Activated T-cell treated with anti-CD3 and anti-CD28 coated beads, Interleukin-2, amount 50 U/mL, for 4 hours (primary cell): Measurements from ENCODE around the gene KIAA1217. TPM values are rescaled to one million over a fixed set of nuclear protein-coding genes. Genes with fewer than 3 reads are reported as not detected.

ENCODE experiments used
- ATAC-seq, 2 donors: fragments of 200-7000 bp; cut with Tn5 transposase; one replicate each; pipeline ENCODE4 v1.10.0; 2021
- DNase-seq: peaks from one replicate; pipeline ENCODE4 v3.0.0-alpha.2; 2020
- H3K27me3 Mint-ChIP-seq: one replicate; pipeline ENCODE4 v1.8.0; 2021; ENCODE audit warnings: low read depth, mixed read lengths
- H3K36me3 Mint-ChIP-seq: one replicate; pipeline ENCODE4 v1.8.0; 2022; ENCODE audit warnings: mixed read lengths; ENCODE audit not compliant: insufficient read depth
- H3K4me1 Mint-ChIP-seq: one replicate; pipeline ENCODE4 v1.8.0; 2021; ENCODE audit warnings: low read depth, mixed read lengths
- H3K4me3 Mint-ChIP-seq: one replicate; pipeline ENCODE4 v1.8.0; 2021; ENCODE audit warnings: mild to moderate bottlenecking, moderate library complexity, mixed read lengths
- H3K9me3 Mint-ChIP-seq: one replicate; pipeline ENCODE4 v1.8.0; 2021; ENCODE audit warnings: mixed read lengths
- total RNA-seq, 3 donors: library from RNA; stranded (reverse); gene quantifications; one replicate each; pipeline ENCODE4 v1.2.1, GENCODE V29; 2021

KIAA1217 gene
- total RNA-seq, 3 donors from 2014 or later = 0.20 to 0.87 (median 0.50) TPM

DNA sequence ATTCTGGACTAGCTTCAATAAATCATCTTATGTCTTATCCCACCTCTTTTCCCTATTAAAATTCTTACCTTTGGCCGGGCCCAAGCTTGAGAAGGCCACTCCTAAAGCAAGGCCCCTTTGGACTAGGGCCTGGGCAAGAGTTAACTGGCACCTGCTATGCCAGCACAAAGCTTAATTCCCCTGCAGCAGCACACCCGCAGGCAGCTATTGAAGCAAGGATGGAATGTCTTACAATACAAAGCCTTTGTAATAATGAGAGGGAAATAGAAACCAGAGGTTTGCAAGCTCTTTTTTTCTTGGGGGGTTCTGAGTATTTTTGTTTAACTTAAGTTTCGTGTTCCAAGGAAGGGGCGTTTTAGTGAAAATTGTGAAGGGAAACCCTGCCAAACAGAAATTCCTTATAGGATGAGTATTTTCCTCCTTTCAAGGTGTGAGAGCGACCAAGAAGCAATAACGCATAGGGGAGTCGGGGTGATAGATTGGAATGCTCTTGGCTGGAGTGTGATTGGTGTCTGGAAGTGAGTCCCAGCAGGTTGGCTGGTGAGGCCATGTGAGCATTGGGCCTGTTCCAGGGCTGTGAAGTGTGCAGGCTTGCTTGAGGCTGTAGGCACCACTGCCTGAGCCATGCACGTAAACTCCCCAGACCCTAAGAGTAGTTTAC is 148.5 kb downstream of the KIAA1217 start:
- H3K4me3 Mint-ChIP-seq = no peak overlapping the region
- DNase-seq (no peak), ATAC-seq (no peak)
- H3K27me3 Mint-ChIP-seq = no peaks in the 10 kb centered on the region
- H3K9me3 Mint-ChIP-seq = no peaks in the 10 kb centered on the region
- no peaks in the 10 kb centered on the region for H3K4me1 Mint-ChIP-seq
- no peaks in the 10 kb centered on the region for H3K36me3 Mint-ChIP-seq

DNA sequence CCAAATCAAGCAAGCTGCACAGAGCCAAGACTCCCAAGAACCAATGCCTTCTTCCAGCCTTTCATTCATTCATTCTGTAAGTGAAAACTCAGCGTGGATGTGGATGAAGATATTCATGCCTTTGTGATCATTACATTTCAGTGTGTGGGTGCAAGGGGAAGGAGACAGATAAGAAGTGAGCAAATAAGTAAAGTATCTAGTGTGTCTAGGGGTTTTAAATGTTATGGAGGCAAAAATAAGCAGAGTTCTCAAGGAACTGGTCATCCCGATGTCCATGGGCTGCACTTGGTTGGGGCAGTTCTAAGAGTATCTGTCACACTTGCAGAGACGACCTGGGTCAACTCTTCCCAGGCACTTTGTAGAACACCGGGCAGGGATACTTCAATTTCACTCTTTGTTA is 149.1 kb downstream of the KIAA1217 start:
- ATAC-seq = no peak
- no peaks in the 10 kb centered on the region for H3K4me1 Mint-ChIP-seq
- no peaks in the 10 kb centered on the region for H3K36me3 Mint-ChIP-seq
- DNase-seq = no peak
- no peaks in the 10 kb centered on the region for H3K27me3 Mint-ChIP-seq
- no peaks in the 10 kb centered on the region for H3K9me3 Mint-ChIP-seq
- no peak overlapping the region for H3K4me3 Mint-ChIP-seq

DNA sequence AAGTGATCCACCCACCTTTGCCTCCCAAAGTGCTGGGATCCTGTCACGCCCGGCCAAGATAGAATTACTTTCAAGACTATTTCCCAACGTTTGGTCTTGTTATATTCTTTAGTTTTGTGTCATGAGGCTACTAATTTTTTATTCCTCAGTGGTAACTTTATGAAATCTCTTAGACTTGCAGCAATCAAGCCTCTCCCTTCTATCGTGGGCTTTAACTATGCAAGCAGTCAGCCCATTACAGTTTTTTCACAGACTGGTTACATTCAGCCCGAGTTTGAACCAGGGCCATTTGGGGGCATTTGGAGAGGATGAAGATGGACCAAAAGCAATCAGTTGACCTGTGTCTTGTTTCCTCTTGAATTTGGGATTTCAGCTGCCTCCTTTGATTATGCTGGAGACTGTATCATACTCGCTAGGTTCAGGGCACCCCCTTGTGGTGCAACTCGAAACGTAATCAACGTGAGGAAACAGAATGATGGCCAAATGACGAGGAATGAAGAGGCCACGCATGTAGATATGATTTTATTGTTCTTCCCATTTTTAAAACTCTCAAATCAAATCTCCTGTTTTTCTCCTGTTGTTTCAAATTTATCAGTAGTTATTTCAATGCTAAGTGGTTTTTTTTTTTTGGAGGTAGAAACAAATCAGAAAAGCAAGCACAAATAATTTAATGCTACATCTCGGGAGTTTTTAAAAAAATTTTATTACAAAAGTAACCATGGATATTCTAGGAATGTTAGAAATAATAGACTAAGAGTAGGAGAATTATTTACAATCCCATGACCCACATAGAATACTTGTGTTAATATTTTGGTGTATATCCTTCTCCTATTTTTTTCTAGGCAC is 151.6 kb downstream of the KIAA1217 start:
- DNase-seq (no peak), ATAC-seq (no peak)
- Mint-ChIP-seq H3K36me3 (no peaks in the 10 kb centered on the region), H3K27me3 (peaks cover 4% of the 10 kb centered on the region), H3K4me1 (no peaks in the 10 kb centered on the region), H3K4me3 (no peak overlapping the region), H3K9me3 (no peaks in the 10 kb centered on the region)

DNA sequence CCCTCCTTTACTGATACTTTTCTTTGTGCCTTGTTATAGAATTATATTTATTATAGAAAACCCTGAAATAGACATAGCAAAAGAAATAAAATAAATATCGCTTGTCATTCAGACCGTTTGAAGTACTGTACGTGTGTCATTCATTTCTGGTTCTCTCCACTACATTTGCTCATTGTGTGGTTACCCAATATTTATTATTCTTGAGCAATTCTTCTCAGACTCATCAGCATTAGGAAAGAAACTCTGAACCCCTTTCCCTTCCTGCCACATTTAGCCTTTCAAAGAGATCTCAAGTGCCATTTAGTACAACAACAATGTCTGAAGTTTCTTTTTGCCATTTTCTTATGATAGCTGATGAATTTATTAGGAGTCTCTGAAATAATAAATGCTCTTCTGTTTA is 154.1 kb downstream of the KIAA1217 start:
- Mint-ChIP-seq H3K4me1 (no peaks in the 10 kb centered on the region), H3K36me3 (no peaks in the 10 kb centered on the region), H3K27me3 (peaks cover 7% of the 10 kb centered on the region), H3K4me3 (no peak overlapping the region), H3K9me3 (no peaks in the 10 kb centered on the region)
- ATAC-seq = no peak
- no peak for DNase-seq

DNA sequence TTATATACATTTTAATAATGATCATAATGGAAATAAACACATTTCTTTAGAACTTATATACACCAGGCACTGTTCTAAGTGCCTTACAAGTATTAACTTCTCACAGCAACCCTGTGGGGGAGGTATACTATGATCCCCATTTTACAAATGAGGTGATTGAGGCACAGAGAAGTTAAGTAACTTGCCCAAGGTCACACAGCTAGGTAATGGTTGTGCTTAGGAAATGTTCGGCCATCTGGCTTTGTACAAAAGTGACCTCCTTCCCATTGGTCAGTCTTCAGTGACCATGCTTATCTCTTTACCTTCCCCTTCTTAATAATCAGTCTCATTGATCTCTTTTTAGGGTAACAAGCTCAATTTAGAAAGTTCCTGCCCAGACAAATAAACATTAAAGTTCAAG is 158.8 kb downstream of the KIAA1217 start:
- ATAC-seq = no peak
- Mint-ChIP-seq H3K27me3 (peaks cover 7% of the 10 kb centered on the region), H3K9me3 (peaks cover 5% of the 10 kb centered on the region), H3K4me3 (no peak overlapping the region), H3K4me1 (no peaks in the 10 kb centered on the region), H3K36me3 (no peaks in the 10 kb centered on the region)
- no peak for DNase-seq

DNA sequence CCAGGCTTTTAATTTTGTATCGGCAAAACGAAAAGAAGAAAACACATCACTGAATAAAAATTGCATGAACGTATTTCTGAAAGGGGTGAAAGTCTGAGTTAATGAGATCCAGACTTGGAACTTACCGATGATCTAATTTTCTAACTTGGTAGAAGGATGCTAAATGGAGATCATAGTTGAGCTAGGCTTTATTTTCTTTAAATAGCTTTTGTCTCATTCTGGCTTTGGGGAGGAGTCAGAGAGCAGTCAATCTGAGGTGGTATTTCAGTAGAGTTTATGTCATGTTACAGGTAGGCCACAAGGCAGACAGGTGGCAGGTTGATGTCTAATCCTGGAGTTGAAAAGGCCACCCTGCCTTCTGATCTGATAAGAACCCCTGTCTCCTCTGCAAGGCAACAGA is 161.9 kb downstream of the KIAA1217 start:
- H3K9me3 Mint-ChIP-seq = peaks cover 11% of the 10 kb centered on the region
- no peaks in the 10 kb centered on the region for H3K36me3 Mint-ChIP-seq
- H3K4me1 Mint-ChIP-seq = no peaks in the 10 kb centered on the region
- DNase-seq = no peak
- no peak for ATAC-seq
- H3K4me3 Mint-ChIP-seq = no peak overlapping the region
- H3K27me3 Mint-ChIP-seq = peaks cover 3% of the 10 kb centered on the region

DNA sequence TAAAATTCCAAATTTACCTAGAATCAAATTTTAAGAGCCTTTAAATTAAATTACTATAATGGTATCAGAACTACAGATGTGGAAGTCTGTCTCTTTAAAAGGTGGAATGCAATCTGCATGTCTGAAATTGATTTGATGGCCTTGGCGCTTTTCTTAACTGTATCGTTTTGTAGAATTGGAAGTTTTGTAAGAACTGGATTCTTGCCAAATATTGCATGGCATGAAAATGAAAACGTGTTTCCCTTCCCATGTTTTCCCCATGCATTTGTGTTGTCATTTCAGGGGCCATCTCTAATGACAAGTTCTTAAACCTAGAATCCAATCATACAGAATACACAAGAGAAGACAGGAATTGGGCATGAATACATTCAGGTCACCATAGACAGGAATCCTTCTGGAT is 162.5 kb downstream of the KIAA1217 start:
- ATAC-seq (no peak), DNase-seq (no peak)
- Mint-ChIP-seq H3K36me3 (no peaks in the 10 kb centered on the region), H3K9me3 (peaks cover 11% of the 10 kb centered on the region), H3K4me1 (no peaks in the 10 kb centered on the region), H3K4me3 (no peak overlapping the region), H3K27me3 (peaks cover 3% of the 10 kb centered on the region)

DNA sequence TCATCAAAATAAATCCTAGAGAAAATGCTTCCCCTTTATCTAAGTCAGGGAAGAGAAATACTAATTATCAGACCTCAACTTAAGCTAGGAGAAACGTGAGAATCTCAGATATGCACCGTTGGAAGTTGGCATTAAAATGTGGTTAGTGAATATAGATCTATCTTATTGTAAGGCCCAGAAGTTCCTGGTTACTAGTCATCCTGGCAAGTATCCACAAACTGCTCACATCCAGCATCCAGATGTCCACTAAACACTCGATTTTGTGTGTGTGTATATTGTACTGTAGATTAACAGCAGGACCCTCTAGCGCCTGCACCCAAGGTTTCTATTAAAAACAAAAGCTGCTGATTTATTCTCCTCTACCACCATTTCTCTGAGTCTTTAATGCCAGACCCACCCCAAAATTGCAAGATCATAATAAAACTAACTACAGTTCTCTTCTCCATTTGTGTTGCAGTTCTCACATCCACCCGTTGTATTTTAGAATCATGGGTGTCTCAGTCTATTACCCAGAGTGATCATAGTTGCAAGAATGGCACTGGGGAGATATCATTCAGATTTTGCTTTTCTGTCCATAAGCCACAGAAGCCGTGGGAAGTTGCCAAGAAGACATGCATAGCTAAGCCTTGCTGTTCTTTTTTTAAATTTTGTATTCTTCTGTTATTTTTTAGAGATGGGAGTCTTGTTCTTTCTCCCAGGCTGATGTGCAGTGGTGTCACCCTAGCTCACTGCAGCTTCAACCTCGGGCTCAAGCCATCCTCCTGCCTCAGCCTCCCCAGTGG is 165.4 kb downstream of the KIAA1217 start:
- Mint-ChIP-seq H3K4me3 (no peak overlapping the region), H3K9me3 (peaks cover 11% of the 10 kb centered on the region), H3K36me3 (no peaks in the 10 kb centered on the region), H3K4me1 (no peaks in the 10 kb centered on the region), H3K27me3 (no peaks in the 10 kb centered on the region)
- ATAC-seq (no peak), DNase-seq (no peak)

DNA sequence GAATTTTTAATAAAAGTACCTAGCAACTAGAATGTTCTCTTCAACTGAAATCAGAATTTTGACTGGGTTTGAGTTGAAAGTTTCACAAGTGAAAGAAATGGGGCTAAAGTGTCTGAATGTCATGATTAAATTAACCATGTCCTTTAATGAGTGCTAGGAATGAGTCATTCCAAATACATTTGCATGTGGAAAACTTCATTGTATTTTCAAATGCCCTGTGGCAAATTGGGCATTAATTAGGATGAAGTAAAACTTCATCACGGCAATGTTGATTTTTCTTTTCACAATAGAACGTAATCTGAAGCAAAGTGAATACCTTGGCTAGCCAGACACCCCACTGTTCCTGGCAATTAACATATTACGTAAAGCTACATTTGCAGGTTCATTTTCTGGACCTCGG is 166.6 kb downstream of the KIAA1217 start:
- H3K4me1 Mint-ChIP-seq = no peaks in the 10 kb centered on the region
- H3K4me3 Mint-ChIP-seq = no peak overlapping the region
- no peak for ATAC-seq
- H3K36me3 Mint-ChIP-seq = no peaks in the 10 kb centered on the region
- peaks cover 11% of the 10 kb centered on the region for H3K9me3 Mint-ChIP-seq
- no peak for DNase-seq
- H3K27me3 Mint-ChIP-seq = no peaks in the 10 kb centered on the region

DNA sequence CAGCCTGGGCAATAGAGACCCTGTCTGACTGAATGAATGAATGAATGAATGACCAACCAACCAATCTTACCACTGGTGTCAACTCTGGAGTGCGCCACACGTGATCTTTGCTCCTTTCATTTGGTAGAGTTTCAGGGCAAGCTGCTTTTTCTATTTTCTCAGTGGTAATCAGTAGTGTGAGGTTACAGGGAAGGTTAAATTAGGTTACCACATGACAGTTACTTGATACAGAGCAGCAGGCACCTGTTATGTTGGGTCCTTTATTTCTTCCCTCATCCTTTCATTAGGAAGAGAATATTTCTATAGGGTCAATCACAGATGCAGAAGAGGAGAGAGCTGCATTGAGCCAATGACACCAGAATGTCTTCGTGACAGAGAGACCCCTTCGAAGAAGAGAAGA is 167.8 kb downstream of the KIAA1217 start:
- Mint-ChIP-seq H3K4me1 (no peaks in the 10 kb centered on the region), H3K4me3 (no peak overlapping the region), H3K36me3 (no peaks in the 10 kb centered on the region), H3K27me3 (peaks cover 2% of the 10 kb centered on the region), H3K9me3 (peaks cover 10% of the 10 kb centered on the region)
- DNase-seq = no peak
- ATAC-seq = no peak

DNA sequence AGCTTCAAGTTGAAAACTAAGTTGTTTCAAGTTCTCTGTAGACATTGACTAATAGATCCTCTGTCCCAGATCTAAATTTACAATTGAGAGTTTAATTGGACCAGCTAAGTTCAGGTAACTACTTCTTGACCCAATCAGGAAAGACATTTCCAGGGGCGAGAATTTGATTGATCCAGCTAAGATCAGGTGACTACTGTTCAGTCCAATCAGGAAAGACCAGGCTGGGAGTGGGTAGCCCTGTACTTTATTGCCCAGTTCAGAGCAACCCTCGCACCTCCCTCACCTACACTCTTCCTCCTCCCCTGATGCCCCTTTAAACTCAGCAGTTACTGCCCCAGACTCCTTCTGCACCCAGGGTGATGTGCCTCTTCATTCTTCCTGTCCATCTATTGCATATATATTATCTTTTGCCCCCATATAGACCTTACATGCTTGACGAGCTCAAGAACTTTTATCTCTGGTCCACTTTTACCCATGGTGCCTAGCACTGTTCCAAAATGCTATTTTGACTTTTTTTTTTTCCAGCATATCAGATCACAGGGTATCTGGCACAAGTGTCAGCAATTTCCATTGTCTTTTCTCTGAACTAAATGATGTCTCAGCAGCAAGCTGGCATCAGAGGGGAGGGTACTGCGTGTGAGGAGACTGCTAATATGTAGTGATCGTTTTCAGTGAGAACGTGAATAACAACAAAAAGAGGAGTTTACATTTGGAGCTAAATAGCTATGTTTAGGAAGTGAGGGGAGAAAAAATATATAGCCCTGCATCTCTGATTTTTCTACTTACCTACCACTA is 169.4 kb downstream of the KIAA1217 start:
- H3K27me3 Mint-ChIP-seq = peaks cover 8% of the 10 kb centered on the region
- ATAC-seq (no peak), DNase-seq (no peak)
- H3K4me1 Mint-ChIP-seq = peaks cover 2% of the 10 kb centered on the region
- no peaks in the 10 kb centered on the region for H3K9me3 Mint-ChIP-seq
- no peaks in the 10 kb centered on the region for H3K36me3 Mint-ChIP-seq
- no peak overlapping the region for H3K4me3 Mint-ChIP-seq

DNA sequence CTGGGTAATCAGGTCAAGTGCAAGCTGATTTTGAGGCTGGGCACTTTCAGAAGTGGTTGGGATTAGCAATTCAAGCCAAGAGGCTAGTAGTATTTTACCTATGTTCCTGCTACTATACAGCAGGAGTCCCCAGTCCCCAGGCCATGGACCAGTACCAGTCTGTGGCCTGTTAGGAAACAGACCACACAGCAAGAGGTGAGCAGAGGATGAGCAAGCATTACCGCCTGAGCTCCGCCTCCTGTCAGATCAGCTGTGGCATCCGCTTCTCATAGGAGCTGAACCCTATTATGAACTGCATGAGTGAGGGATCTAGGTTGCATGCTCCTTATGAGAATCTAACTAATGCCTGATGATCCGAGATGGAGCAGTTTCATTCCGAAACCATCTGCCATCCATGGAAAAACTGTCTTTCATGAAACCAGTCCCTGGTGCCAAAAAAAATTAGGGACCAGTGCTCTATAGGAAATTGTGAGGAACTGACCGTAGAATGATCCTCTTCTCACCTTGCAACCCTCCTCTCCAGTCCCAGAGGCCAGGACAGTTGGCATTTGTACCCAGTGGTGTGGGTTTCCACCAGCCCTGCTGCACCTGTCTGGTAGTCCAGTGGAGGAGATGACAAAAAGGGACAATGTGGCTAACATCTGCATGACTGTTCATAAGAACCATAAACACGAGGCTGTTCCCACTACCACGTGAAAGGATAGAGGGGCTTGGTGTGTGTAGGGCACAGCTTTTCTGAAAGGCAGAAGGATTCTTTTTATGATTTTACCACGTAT is 172.5 kb downstream of the KIAA1217 start:
- H3K4me1 Mint-ChIP-seq = peaks cover 5% of the 10 kb centered on the region
- H3K36me3 Mint-ChIP-seq = no peaks in the 10 kb centered on the region

DNA sequence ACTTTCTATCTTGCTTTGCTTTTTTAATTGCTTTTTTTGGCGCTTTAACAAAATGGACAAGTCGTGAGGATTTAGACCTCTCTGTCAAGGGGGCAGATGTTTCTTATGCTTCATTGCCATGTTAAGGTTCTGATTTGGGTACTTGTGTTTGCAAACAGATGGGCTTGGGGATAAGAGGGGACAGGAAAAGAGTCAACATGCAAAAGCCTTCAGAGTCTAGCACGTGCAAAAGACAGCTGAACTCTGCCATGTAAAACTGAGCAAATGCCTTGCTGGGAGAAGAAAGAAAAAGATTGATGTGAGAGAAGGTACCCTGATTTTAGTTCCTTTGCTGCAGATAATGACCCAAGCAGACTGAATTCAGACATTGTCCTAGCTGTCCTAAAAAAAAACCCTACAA is 173.1 kb downstream of the KIAA1217 start:
- Mint-ChIP-seq H3K9me3 (no peaks in the 10 kb centered on the region), H3K4me3 (no peak overlapping the region), H3K27me3 (peaks cover 23% of the 10 kb centered on the region), H3K36me3 (no peaks in the 10 kb centered on the region), H3K4me1 (peaks cover 5% of the 10 kb centered on the region)
- DNase-seq (no peak), ATAC-seq (no peak)

More for the DNA sequence above, 172.5 kb downstream of the KIAA1217 start:
- Mint-ChIP-seq H3K27me3 (peaks cover 23% of the 10 kb centered on the region), H3K9me3 (no peaks in the 10 kb centered on the region), H3K4me3 (no peak overlapping the region)
- ATAC-seq = no peak
- no peak for DNase-seq
